GM12864 (cell line): ENCODE measurements around the gene CPLX1.
"Not testable (repeated sequence)": the region's sequence is repeated elsewhere in the genome, so short reads cannot be mapped to it uniquely, and the experiment has no call there.

Experiments
- DNase-seq: peaks from one replicate; pipeline ENCODE4 v3.0.0-alpha.2; 2011; ENCODE audit warnings: low read depth
- H3K4me3 ChIP-seq: 2 replicates; pipeline ENCODE4 v1.5.1; 2011; ENCODE audit warnings: mild to moderate bottlenecking, low read depth, low read length, control low read depth
- TF ChIP-seq, protein P1 (sequence below): IDR thresholded peaks from 2 replicates; pipeline ENCODE4 v1.5.1; 2011; ENCODE audit warnings: low read depth, mild to moderate bottlenecking, moderate library complexity, low read length, control low read depth, inconsistent platforms; ENCODE audit errors: missing control alignments

The CPLX1 gene

DNA sequence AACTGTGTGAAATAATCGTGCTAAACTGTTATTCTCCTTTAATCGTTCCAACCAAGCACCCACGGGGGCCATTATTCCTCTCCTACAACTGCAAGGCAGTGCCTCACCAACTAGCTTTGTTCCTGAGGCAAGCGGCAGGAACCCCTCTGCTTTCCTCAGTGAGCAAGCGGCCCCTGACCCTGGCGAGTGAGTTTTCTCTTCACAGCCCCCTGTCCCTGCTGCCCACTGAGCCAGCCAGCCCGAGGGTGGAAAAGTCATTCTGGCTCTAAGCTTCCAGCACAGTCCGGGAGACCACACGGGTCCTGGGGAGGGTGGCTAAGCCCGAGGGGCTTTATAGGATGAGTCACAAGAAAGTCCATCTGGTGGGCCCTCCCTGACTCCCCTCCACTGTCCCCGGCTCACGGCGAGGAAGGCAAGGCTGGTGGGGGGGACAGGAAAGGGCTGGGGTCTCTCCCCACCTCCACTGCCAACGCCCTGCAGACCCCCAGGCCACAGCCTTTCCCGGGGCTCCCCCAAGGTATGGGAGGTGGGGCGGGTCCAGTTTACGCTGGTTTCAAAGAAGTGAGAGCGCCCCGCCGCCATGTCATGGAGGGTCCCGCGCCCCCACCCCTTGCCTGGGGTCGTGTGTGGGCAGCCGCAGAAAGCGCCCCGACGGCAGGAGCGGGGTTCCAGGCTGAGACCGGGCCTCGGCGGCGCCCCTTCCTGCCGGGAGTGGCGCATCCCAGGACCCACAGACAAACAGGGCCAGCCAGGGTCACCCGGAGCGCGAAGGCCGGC, 45.0 kb downstream of the CPLX1 start:
- peak overlapping the region; percentile 100 for H3K4me3 ChIP-seq
- TF ChIP-seq, protein P1, sequence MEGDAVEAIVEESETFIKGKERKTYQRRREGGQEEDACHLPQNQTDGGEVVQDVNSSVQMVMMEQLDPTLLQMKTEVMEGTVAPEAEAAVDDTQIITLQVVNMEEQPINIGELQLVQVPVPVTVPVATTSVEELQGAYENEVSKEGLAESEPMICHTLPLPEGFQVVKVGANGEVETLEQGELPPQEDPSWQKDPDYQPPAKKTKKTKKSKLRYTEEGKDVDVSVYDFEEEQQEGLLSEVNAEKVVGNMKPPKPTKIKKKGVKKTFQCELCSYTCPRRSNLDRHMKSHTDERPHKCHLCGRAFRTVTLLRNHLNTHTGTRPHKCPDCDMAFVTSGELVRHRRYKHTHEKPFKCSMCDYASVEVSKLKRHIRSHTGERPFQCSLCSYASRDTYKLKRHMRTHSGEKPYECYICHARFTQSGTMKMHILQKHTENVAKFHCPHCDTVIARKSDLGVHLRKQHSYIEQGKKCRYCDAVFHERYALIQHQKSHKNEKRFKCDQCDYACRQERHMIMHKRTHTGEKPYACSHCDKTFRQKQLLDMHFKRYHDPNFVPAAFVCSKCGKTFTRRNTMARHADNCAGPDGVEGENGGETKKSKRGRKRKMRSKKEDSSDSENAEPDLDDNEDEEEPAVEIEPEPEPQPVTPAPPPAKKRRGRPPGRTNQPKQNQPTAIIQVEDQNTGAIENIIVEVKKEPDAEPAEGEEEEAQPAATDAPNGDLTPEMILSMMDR, result peak; percentile 3
- DNase-seq, result no peak

DNA sequence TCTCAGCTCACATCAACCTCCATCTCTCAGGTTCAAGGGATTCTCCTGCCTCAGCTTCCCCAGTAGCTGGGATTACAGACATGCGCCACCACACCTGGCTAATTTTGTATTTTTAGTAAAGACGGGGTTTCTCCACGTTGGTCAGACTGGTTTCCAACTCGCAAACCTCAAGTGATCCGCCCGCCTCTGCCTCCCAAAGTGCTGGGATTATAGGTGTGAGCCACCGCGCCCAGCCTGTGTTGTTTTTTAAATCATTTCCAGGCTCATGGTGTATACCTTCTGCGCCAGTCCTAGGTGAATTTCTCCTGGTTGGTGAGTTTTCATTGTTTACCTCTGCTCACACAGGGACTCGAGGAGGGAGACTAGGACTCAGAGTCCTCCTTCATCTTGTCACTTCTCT, 45.7 kb downstream of the CPLX1 start:
- peak overlapping the region; percentile 100 for H3K4me3 ChIP-seq
- DNase-seq, result not testable (repeated sequence)

DNA sequence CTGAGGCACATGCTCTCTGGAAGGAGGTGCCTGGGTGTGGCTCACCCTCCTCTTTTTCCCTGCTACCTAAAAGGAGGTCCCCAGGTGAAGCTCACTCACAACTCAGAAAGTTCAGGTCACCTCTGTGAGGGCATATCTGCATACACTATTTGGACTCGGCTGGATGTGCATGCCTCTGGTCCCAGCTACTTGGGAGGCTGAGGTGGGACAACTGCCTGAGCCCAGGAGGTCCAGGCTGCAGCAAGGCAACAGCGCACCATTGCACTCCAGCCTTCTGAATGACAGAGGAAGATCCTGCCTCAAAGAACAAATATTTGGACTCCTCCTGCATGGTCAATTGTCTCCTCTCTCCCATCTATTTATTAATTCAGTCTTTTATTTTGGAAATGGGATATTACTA, 46.4 kb downstream of the CPLX1 start:
- TF ChIP-seq, protein P1, result no peak

DNA sequence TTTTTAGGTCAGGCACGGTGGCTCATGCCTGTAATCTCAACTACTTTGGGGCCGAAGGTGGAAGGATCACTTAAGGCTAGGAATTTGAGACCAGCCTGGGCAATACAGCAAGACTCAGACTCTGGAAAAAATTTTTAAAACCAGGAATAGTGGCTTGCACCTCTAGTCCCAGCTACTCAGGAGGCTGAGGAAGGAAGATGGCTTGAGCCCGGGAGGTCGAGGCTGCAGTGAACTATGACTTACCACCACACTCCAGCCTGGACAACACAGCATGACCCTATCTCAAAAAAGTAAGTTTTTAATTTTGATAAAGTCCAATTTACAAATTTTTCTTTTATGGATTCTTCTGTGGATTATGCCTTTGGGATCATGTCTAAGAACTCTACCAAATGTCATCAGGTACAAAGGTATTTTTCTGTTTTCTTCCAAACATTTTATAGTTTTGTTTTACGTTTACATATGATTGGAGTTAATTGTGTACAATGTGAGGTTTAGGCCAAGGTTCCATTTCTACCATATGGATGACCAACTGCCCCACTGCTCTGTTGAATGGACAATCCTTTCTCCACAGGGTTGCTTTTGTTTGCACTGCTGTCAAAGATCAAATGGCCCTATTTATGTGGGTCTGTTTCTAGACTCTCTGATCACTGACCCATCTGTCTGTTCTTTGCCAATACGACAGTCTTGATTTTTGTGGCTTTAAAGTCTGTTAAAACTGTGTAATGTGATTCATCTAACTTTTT, 48.2 kb downstream of the CPLX1 start:
- no peak for DNase-seq
- H3K4me3 ChIP-seq, result no peak overlapping the region
- TF ChIP-seq, protein P1, result no peak

More for the DNA sequence above, 46.4 kb downstream of the CPLX1 start:
- no peak for DNase-seq
- H3K4me3 ChIP-seq, result no peak overlapping the region

DNA sequence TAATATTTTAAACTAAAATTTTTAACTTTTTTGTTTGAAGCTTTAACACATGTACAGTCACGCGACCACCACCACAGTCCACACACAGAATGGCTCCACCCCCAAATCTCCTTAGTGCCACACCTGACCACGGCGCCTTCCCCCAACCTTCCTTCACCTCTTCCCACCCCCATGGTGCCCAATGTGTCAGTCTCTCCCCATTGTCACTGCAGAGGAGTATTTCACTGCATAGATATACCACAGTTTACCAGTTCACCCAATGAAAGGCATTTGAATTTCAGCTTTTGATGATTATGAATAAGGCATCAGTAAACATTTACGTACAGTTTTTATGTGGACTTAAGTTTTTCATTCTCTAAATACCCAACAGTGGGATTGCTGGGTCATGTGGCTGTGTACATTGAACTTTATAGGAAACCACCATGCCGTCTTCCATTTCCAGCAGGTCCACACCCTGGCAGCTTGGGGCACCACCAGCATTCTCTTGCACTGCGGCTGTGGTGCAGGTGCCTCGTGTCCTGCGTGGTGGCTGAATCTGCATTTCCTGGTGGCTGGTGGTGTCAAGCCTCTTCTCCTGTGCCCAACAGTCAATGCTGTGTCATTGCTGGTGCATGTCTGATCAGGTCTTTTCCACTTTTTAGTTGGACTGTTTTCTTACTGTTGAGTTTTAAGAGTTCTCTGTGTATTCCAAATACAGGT, 49.0 kb downstream of the CPLX1 start:
- no peak overlapping the region for H3K4me3 ChIP-seq
- TF ChIP-seq, protein P1, result no peak
- DNase-seq, result no peak

DNA sequence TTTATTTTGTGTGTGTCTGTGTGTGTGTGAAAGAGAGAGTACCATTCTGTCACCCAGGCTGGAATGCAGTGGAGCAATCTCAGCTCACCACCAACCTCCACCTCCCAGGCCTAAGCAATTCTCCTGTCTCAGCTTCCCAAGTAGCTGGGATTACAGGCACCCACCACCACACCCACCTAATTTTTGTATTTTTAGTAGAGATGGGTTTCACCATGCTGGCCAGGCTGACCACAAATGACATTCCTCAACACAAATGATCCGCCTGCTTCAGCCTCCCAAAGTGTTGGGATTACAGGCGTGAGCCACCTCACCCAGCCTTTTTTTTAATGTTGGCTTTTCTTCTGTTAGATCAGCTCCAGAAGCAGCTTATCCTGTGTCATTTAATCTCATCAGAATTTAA, 50.4 kb downstream of the CPLX1 start:
- not testable (repeated sequence) for H3K4me3 ChIP-seq, DNase-seq

DNA sequence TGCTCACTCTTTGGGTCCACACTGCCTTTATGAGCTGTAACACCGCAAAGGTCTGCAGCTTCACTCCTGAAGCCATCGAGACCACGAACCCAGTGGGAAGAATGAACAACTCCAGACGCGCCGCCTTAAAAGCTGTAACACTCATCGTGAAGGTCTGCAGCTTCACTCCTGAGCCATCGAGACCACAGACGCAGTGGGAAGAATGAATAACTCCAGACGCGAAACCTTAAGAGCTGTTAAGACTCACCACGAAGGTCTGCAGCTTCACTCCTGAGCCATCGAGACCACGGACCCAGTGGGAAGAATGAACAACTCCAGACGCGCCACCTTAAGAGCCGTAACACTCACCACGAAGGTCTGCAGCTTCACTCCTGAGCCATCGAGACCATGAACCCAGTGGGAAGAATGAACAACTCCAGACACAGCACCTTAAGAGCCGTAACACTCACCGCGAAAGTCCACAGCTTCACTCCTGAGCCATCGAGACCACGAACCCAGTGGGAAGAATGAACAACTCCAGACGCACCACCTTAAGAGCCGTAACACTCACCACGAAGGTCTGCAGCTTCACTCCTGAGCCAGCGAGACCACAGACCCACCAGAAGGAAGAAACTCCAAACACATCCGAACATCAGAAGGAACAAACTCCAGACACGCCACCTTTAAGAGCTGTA, 51.4 kb downstream of the CPLX1 start:
- DNase-seq, H3K4me3 ChIP-seq: not testable (repeated sequence)

DNA sequence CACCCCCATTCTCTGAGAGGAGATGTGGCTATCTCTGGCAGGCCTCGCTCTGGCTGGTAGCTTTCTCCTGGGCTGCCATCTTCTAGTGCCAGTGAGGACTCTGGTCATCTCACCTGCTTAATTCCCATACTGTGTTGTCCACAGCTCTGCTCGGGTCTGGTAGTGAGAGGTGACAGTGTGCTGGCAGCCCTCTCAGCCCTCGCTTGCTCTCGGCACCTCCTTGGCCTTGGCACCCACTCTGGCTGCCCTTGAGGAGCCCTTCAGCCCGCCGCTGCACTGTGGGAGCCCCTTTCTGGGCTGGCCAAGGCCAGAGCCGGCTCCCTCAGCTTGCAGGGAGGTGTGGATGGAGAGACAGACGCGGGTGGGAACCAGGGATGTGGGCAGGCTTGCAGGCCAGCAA, 52.7 kb downstream of the CPLX1 start:
- TF ChIP-seq, protein P1, result no peak
- no peak overlapping the region for H3K4me3 ChIP-seq
- no peak for DNase-seq
